D341Med (cell line): ENCODE results near the gene RABL2A.
"Not testable (repeated sequence)": the region's sequence is repeated elsewhere in the genome, so short reads cannot be mapped to it uniquely, and the experiment has no call there.

Source experiments
- DNase-seq: peaks from one replicate; pipeline ENCODE4 v3.0.0; 2012; ENCODE audit warnings: low spot score

Gene RABL2A

GRCh38 chr2:113685471-113685870 lies 58.4 kb downstream of the RABL2A start:
- DNase-seq, result no peak

- no peak for DNase-seq
Observed at GRCh38 chr2:113686537-113686936, 59.5 kb downstream of the RABL2A start.

GRCh38 chr2:113690871-113691270 lies 63.8 kb downstream of the RABL2A start:
- DNase-seq, result not testable (repeated sequence)
